ENCODE data around the gene RXFP3.
A peak's percentile ranks its signal among the peaks of the same experiment; 100 is the strongest.
"Not testable (repeated sequence)": the region's sequence is repeated elsewhere in the genome, so short reads cannot be mapped to it uniquely, and the experiment has no call there.

RXFP3 gene

GRCh38 chr5:33937017-33937706 lies 976 bp downstream of the RXFP3 start:
- DNase-seq = no peak

GRCh38 chr5:33937707-33938506 lies 1.7 kb downstream of the RXFP3 start:
- DNase-seq = no peak

GRCh38 chr5:33938507-33938796 lies 2.3 kb downstream of the RXFP3 start:
- DNase-seq = no peak

GRCh38 chr5:33938881-33939280 lies 2.7 kb downstream of the RXFP3 start:
- no peak for DNase-seq

GRCh38 chr5:33939556-33940262 lies 3.5 kb downstream of the RXFP3 start:
- DNase-seq = no peak

GRCh38 chr5:33941090-33941489 lies 4.9 kb downstream of the RXFP3 start:
- DNase-seq = no peak

- no peak for DNase-seq
These were observed 8.5 kb downstream of the RXFP3 start for GRCh38 chr5:33944543-33945132.

- DNase-seq = not testable (repeated sequence)
These were observed 16.0 kb downstream of the RXFP3 start for GRCh38 chr5:33952175-33952574.

GRCh38 chr5:33957577-33958150 lies 21.5 kb downstream of the RXFP3 start:
- no peak for DNase-seq

GRCh38 chr5:33958176-33958575 lies 22.0 kb downstream of the RXFP3 start:
- no peak for DNase-seq

GRCh38 chr5:33964132-33964700 lies 28.0 kb downstream of the RXFP3 start:
- no peak for DNase-seq

GRCh38 chr5:33966805-33967204 lies 30.6 kb downstream of the RXFP3 start:
- DNase-seq = no peak

- peak; percentile 84 for DNase-seq
These were observed 32.2 kb downstream of the RXFP3 start for GRCh38 chr5:33968211-33969005.

GRCh38 chr5:33969572-33970452 lies 33.6 kb downstream of the RXFP3 start:
- DNase-seq = peak; percentile 36

GRCh38 chr5:33973271-33973670 lies 37.1 kb downstream of the RXFP3 start:
- no peak for DNase-seq

GRCh38 chr5:33975852-33976251 lies 39.7 kb downstream of the RXFP3 start:
- no peak for DNase-seq

- no peak for DNase-seq
These were observed 40.1 kb downstream of the RXFP3 start for GRCh38 chr5:33976307-33976706.

- DNase-seq = no peak
These were observed 42.1 kb downstream of the RXFP3 start for GRCh38 chr5:33978306-33978705.

- DNase-seq = no peak
These were observed 43.8 kb downstream of the RXFP3 start for GRCh38 chr5:33980030-33980429.

- DNase-seq = no peak
These were observed 45.4 kb downstream of the RXFP3 start for GRCh38 chr5:33981408-33982162.
